HUDEP-2 (cell line): ENCODE measurements around the gene GPR137.
"Not testable (repeated sequence)": the region's sequence is repeated elsewhere in the genome, so short reads cannot be mapped to it uniquely, and the experiment has no call there.

Experiments
- DNase-seq, 76 experiments: peaks; one replicate each; lab custom pipeline; 2025; ENCODE audit not compliant: unreplicated experiment in 76 of 76; lab: John Stamatoyannopoulos, UW

Gene GPR137

DNA sequence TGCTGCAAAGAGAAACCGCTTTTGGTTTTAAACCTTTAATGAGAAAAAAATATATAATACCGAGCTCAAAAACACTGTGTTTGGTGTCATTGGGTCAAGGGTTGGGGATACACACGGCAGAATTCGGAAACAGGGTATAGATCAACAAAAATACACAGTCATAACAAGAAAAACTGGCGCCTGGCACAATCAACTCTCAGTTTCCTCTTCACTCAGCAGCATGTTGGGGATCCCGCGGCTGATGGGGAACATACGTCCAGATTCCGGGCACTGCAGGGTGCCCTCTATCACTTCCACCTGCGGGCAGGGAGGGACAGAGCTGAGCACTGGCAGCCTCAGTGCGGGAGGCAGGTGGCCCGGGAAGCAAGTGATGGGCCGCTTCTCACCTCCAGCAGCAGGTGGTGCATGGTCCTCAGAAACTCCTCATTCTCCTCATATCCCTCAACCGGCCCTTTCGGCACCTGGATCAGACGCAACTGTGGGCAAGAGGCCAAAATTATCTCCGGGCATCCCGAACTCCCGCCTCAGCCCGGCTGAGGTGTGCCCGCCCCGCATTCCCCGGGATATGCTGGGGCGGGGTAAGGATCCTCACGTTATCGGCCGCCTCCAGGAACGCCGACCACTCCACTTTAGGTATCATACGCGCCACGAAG, 31.1 kb downstream of the GPR137 start:
- DNase-seq, result peak in 9 of 76 experiments; percentile 17 to 45 (median 26)

DNA sequence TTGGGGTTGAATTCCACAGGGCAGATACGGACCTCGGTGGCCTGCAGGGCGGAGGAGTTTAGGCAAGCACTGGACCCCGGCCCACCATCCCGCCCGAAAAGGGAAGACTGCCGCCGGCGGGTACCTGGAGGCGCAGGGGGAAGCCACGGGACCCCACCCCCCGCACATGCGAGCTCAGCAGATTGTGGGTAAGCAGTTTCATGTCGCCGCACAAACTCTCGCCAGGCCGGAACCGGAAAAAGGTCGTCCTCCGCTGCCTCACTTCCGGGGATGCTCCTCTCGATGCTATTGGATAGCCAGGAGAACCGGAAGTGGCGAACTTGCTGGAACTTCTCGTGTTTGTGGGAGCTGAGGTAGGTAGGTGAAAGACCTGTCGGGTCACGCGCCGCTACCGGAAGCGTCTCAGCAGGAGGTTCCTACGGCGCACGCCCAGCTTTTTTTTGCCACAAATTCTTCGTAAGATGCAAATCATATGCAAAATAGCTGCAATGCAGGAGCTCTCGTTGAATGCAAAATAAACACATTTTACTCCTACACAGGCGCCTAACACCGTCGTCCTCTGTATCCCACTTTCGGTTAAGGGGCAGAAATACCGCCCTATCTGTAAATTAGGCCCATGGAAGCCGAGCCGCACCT, 31.8 kb downstream of the GPR137 start, which contains the start of gene TRMT112:
TSS of gene TRMT112 (minus strand) at position 235 of the 636 bp plus-strand sequence. CDS start at position 202, 33 bp downstream.
- DNase-seq, result peak in 75 of 76 experiments; percentile 51 to 97 (median 93)

DNA sequence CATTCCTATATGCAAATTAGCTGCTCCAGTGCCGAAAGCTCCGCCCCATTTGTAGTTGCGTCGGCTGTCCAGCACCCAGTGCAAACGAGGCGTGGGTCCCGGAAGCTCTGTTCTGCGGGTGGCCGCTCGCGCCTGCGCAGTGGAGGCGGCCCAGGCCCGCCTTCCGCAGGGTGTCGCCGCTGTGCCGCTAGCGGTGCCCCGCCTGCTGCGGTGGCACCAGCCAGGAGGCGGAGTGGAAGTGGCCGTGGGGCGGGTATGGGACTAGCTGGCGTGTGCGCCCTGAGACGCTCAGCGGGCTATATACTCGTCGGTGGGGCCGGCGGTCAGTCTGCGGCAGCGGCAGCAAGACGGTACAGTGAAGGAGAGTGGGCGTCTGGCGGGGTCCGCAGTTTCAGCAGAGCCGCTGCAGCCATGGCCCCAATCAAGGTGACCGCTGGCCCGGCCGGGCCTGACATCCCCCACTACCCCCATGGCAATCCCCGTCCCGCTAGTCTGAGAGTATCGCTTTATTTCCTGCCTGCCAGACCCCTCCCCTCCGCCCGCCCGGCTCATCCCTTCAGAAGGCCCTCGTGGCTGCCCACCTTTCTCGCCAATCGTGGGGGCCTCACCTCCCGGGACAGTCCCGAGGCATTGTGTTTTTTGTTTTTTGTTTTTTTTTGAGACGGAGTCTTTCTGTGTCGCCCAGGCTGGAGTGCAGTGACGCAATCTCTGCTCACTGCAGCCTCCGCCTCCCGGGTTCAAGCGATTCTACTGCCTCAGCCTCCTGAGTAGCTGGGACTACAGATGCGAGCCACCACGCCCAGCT, 32.5 kb downstream of the GPR137 start, which contains the start of gene PRDX5:
TSS of gene PRDX5 (plus strand) at position 161 of the 805 bp plus-strand sequence. CDS start at position 256, 95 bp downstream.
- DNase-seq, result peak in 73 of 76 experiments; percentile 81 to 98 (median 95)

DNA sequence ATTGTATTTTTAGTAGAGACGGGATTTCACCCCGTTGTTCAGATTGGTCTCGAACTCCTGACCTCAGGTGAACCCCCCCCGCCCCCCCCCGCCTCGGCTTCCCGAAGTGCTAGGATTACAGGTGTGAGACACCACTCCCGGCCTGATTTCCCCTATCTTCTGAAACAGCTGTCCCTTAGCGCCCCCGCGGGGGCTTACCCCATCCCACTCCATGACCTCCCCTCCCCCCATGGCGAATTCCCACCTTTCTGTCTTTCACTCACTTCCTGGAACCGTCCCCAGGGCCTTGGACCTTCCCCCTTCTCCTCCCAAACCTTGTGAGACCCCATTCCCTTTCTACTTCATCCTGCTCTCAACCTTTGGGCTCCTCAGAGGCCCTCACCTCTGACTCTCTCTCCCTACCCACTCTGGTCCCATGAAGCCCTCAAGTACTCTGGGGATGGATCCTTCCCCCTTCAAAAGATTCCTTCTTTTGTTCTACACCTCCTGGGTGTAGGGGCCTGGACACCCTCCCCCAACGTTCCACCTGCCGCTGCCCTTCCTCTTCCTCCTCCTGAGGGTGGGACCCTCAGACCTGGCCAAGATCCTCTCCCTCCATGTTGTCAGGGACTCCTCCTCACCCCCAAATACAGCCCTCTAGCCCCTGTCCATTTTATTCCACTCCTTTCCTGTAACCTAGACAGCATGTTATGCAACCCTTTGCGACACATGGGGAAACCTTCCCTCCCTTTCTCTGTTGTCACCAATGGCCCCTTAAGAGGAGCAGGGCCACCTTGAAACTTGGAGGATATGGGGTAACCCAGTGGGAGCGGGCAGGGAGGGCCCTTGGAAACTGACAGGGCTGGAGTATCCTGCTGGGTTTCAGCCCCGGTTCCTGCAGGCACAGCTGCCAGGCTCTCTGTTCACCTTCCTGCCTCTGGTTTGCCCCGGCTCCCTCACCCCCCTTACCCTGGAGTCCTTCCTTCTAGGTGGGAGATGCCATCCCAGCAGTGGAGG, 33.4 kb downstream of the GPR137 start:
- DNase-seq, result no peak

DNA sequence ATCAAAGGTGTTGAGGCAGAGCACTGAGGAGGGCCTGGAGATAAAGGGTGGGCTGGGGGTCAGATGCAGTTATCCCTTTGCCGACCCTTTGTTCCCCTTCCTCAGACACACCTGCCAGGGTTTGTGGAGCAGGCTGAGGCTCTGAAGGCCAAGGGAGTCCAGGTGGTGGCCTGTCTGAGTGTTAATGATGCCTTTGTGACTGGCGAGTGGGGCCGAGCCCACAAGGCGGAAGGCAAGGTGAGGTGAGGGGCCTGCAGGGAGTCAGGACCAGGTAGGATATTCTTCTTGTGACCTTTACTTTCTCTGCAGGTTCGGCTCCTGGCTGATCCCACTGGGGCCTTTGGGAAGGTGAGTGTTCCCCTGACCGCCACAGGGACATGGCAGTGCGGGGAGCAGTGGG, 34.9 kb downstream of the GPR137 start:
- no peak for DNase-seq

DNA sequence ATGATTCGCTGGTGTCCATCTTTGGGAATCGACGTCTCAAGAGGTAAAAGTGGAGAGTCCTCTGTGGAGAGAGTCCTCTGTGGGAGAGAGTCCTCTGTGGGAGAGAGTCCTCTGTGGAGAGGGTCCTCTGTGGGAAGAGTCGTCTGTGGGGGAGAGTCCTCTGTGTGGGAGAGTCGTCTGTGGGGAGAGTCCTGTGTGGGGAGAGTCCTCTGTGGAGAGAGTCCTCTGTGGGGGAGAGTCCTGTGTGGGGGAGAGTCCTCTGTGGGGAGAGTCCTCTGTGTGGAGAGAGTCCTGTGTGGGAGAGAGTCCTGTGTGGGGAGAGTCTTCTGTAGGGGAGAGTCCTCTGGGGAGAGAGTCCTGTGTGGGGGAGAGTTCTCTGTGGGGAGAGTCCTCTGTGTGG, 35.4 kb downstream of the GPR137 start:
- no peak for DNase-seq

DNA sequence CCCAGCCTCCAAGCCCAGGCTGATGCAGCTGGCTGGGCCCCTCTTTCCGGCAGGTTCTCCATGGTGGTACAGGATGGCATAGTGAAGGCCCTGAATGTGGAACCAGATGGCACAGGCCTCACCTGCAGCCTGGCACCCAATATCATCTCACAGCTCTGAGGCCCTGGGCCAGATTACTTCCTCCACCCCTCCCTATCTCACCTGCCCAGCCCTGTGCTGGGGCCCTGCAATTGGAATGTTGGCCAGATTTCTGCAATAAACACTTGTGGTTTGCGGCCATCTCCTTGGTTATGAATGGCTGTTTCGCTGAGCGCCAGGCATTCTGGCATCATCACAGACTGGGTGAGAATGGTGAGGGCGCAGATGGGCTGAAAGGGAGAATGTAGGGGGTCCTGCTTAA, 35.9 kb downstream of the GPR137 start:
- no peak for DNase-seq

DNA sequence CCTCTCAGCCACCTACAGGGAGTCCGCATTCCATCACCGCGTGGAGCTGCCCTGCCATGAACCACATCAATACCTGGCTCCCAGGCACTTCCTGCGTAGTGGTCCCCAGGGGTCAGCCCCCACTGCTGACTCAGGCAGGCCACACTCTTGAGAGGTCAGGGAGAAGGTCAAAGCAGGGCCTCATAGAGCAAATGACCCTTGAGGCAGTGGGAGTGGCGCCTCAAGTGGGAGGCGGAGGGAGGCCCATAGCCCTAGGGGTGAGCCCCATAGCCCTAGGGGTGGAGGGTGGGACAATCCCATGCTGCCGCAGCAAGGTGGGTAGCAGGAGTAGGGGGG, 37.2 kb downstream of the GPR137 start:
- DNase-seq, result no peak

DNA sequence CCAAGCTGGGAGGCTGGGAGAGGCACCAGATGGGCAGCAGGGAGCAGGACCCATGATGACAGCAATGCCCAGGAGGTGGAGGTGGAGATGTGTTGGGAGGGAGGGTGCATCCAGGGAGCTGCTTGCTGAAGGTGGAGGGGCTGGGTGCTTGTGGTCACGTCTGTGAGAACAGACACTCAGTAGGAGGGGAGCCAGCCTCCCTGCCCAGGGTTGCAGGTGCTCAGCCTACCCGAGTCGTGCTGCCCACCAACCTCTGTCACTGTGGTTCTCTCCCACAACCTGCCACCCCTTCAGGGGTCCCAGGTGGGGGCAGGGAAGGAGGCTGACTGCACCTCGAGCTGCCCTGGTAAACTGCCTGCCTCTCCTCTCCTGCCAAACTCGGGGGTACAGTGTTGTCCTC, 37.7 kb downstream of the GPR137 start:
- no peak for DNase-seq

DNA sequence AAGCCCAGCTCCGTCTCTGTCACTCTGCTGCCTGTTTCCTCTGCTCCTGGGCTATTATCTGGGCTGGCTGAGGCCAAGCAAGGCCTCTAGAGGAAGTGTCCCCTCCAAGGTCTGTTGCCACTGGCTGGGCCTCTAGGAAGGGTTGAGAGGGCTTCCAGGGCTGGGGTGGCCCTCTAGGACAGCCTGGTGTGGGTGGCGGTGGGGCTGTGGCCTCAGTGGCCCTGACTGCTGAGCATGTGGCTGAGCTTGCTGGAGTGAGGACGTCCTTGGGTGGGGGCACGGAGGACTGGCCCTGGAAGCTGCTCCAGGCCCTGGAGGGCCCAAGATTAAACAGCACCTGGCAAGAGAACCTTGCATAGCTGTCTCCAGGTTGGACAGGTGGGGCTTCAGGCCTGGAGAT, 38.3 kb downstream of the GPR137 start:
- not testable (repeated sequence) for DNase-seq

DNA sequence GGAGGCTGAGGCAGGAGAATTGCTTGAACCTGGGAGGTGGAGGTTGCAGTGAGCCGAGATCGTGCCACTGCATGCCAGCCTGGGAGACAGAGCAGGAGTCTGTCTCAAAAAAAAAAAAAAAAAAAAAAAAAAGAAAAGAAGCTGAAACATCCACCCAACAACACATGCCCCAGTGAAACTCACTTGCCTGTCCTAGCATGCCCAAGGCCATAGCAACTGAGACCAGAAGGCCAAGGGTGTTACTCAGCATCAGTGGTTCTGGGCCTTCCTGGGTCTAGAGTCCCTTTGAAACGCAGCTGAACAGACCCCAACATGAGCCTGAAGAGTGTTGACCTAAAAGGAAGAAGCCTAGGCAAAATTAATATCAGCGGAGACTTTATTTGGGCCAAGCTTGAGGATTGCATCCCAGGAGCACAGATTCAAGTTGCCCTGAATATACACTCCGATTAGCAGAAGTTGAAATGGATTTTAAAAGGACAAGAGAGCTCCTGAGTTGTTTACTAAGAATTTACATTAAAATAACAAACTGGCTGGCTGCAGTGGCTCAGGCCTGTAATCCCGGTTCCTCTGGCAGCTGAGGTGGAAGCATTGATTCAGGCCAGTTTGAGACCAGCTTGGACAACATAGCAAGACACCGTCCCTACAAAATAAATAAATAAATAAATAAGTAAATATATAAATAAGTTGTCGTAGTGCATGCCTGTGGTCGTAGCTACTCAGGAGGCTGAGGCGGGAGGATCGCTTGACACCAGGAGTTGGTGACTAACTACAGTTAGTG, 39.2 kb downstream of the GPR137 start:
- no peak for DNase-seq

DNA sequence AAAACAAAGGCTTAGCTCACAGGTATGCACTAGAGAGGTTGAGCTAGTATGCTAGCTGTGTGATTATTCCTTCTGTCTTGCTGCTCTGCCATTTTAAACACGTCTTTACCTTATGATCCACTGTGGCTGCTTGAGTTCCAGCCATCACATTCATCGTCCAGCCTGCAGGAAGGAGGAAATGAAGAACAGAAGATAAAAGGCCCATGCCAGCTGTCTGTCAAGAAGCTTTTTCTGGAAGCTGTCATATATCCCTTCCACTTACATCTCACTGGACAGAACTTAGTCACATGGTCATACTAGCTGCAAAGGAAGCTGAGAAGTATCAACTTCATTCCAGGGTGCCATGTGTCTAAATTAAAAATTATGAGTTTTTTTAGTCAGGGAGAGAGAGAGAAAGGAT, 41.7 kb downstream of the GPR137 start:
- DNase-seq, result no peak

DNA sequence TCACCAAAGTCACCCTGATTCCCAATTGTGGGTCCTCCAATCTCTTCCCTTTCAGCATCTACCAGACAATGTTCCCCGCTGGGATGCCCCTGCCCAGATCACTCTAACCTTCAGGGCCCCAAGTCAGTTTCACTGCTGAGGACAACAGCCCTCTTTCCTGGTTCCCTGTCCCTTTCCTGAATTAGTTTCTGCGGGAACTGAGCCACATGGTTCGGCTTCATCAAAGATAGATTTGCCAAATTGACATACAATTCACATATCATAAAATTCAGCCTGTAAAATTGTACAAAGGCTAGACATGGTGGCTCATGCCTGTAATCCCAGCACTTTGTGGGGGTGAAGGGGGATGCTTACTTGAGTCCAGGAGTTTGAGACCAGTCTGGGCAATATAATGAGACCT, 42.3 kb downstream of the GPR137 start:
- DNase-seq, result no peak

DNA sequence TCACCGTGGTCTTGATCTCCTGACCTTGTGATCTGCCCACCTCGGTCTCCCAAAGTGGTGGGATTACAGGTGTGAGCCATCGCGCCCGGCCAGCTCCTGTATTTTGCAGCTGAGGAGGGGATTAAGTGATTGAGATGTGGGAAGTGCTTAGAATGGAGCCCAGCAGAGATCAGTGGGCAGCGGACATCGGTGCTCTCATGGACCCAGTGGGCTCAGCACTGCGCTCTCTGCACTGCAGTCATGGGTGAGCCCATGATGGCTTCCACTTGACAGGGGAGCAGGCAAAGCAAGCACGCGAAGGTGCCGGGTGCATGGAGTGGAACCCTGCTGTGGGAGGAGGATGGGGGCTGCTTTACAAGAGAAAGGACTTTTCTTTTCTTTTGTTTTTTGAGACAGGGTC, 45.2 kb downstream of the GPR137 start:
- no peak for DNase-seq

DNA sequence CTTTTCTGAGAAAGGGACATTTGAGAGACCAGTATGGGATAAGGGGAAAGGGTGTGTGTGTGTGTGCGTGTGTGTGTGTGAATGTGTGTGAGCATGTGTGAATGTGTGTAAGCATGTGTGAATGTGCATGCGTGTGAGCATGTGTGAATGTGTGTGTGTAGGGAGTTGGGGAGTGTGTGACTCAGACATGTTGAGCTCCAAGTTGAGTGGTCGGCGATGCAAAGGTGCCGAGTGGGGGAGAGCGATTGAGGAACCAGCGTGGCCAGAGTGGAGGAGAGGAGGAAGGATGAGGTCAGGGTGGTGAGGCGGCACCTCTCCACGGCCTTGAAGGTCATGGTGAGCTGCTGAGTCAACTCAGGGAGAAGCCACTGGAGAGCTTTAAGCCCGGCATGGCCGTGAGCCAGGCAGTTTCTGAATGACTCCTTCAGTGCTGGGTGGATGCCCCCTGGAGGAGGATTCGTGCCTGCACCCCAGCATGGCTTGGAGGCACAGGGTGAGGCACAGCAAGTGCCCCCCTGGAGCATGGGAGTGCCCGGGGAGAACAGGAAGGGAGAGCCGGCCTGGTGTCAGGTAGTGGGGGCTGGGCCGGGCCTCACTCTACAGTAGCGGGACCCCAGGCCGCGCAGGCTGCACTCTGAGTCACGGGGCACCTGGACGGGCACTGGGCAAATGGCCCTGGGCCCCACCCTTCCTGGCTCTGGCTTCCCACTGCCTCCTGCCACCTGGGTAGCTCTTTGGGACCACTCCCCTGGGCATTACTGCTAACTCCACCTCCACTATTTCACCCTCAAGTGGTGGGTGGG, 46.1 kb downstream of the GPR137 start:
- peak in 73 of 76 experiments; percentile 40 to 95 (median 88) for DNase-seq

DNA sequence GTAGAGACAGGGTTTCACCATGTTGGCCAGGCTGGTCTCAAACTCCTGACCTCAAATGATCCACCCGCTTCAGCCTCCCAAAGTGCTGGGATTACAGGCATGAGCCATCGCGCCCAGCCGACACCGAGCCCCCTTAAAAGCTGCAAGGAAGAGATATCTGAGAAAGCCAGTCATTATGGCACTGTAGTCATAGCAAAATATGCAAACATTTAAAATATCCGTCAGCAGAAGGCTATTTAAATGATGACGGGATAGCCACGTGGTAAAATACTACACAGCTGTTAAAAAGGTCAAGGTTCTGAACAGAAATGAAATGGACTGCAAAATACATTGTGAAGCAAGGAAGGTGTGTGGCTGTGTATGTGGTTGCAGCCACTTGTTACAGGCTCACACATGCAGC, 47.9 kb downstream of the GPR137 start:
- DNase-seq, result no peak

DNA sequence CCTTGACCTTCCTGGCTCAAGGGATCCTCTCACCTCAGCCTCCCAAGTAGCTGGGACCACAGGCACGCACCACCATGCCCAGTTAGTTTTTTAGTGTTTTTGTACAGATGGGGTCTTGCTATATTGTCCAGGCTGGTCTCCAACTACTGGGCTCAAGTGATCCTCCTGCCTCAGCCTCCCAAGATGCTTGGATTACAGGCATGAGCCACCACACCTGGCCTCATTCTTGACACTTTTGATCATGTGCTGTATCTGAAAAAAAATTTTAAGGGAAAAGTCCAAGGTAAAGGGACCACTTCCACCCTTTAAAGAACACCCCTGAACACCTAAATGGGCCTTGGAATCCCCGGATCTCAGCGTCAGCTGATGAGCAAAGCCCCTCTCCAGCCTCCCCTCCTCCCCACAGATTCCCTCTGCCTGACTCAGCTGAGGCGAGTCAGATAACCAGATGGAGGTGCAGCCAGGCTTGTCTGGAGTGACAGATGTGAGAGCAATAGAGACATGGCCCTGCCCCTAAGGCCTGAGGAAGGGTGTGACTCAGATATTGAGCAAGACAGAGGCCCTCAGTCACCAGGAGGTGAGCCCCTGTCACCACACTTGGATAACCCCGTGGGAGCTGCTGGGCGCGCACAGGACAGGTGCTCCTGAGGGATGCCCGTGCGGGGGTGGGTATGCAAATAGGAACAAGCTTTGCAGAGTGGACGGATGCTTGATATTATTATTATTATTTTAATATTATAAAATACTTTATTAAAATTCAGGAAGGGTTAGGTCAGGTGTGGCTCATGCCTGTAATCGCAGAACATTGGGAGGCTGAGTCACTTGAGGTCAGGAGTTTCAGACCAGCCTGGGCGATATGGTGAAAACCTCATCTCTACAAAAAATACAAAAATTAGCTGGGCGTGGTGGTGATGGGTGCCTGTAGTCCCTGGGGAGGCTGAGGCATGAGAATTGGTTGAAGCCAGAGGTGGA, 49.4 kb downstream of the GPR137 start:
- DNase-seq, result peak in 74 of 76 experiments; percentile 45 to 98 (median 92)
